HG03521 (cell line): ENCODE results near the gene MAST4.

ENCODE experiments used
- ATAC-seq: cut with Tn5 transposase; IDR thresholded peaks from one replicate; pipeline ENCODE4 v1.9.1; 2021; ENCODE audit warnings: mild to moderate bottlenecking, moderate library complexity; ENCODE audit not compliant: unreplicated experiment

Gene MAST4

DNA sequence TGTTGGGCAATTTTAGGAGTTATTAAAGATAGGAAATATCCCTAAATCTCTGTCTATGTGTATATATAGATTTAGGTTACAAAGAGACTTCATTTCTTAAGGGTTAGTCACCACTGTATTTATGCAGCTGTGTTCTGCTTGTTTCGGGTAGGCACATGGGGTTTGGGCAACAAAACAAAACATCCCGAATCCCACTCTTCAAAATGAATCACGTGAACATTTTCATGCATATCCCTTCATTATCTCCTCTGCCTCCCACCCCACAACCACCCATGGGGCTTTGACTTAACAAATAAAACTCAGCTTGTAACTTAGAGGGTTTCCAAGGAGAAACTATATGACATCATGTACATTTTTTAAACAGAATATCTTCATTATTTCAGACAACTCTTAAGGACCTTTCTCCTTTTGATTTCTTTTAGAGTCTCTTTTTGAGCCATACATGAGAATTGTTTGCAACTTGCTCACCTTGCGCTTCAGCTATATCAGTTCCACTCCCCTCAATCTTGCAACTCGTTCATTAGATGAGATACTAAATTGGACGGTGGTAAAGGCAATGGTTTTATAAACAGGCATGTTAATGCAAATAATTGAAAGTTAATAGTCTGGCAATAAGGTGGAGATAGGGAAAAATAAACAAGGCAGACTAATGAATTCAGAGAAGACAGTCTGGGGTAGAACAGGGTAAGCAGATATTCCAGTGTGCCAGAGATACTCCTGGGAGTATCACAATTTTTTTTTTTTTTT lies 463.7 kb downstream of the MAST4 start:
- ATAC-seq = no peak

DNA sequence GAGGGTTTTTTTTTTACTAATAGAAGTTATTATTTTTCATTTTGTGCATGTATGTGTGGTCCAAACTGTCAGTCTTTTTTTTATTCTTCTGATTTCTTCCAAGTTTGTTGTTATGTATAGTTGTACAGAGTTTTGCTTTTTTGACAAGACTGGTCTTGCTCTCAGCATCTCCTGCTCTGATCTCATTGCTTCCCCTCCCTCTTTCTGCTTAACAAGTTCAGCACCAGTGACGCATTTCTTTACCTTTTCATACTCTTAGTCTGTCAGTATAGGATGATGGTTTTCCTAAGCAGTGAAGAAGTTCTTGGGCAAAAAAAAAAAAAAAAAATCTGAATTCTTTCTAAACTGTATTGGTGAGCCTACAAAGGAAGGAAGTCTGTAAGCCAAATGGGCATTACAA lies 465.3 kb downstream of the MAST4 start:
- ATAC-seq = no peak

DNA sequence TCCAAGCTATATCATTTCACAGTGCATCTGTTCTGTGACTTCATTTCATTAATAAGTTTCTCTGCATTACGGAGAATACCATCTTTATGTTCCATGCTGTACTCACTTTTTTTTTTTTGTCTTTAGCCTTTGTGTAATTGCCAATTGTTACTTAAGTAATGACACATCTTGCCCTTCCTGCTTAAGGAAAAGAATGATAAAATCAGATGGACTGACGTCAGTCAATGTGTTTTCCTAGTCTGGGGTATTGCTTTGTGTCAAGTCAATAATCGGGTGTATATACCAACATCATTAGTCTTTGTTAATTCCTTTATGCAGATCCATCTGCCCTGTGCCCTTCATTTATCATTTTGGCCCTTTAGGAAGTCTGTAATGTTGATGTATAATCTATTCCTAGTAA lies 466.9 kb downstream of the MAST4 start:
- ATAC-seq = no peak

DNA sequence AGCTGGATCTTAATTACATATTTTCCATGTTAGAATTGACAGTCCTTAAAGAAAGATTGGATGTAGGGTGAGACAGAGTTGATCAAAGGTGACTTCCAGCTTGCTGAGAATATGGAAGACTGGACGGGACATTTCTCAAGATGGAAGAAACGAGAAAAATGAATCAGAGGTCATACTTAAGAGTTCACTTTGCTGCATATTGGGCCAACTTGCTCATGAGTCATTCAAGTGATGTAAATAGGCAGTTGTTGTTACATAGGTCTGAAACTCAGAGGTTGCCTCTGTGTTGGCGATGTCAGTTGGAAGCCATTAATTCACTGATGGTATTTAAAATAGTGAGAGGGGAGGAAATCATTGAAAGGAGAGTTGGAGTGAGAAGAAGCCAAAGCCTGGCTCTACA lies 467.6 kb downstream of the MAST4 start:
- ATAC-seq = no peak

DNA sequence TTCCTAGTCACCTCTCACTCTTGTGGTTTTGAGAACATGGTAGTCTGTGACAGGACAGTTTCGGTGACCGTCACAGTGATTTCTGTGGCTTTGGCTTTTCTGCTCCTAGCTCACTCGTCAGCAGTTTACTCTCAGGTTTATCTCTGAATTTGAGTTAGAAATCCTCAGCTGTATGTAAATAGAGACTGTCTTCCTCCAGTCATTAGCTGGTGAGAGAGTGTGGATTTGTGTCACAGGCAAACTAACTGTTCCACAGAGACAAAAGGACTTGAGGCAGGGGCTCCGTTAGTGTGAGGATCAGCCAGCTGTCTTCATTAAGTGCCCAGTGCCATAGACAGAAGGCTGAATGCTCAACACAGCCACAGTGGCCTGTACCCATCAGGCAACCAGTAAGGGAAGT lies 469.0 kb downstream of the MAST4 start:
- no peak for ATAC-seq

DNA sequence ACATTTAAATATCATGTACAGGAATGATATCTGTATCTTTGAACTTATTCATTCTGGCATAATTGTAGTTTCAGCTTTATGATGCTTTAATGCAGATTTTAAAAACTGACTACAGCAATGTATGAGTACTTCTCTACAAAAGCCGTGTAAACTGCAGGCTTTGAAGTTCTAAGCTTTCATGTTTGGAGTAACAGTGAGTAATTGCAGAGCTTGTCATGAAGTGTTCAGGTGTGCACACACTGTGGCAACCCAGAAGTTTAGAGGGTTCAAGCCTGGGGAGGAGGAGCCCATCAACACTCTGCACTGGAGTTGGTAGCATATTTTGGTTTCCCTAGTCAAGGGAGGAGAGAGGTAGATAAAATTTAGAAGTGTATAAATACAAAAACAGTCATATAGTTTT lies 469.5 kb downstream of the MAST4 start:
- ATAC-seq = no peak

DNA sequence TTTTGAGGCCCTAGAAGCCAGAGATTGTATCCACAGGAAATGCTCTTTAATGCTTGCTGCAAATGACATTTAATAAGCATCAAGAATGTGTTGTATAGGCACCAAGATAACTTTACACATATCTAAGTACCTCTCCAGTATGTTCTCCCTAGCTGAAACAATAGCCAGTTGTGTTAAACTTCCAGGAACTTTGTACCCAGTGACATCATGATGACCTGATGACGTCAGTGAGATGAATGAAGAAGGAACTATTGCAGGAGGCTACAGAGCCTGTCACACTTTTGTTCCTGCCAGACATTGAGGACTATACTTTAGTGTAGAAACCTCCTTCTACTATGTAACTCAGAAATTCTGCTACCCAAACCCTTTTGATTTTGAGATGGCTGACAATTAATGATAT lies 470.6 kb downstream of the MAST4 start:
- no peak for ATAC-seq

DNA sequence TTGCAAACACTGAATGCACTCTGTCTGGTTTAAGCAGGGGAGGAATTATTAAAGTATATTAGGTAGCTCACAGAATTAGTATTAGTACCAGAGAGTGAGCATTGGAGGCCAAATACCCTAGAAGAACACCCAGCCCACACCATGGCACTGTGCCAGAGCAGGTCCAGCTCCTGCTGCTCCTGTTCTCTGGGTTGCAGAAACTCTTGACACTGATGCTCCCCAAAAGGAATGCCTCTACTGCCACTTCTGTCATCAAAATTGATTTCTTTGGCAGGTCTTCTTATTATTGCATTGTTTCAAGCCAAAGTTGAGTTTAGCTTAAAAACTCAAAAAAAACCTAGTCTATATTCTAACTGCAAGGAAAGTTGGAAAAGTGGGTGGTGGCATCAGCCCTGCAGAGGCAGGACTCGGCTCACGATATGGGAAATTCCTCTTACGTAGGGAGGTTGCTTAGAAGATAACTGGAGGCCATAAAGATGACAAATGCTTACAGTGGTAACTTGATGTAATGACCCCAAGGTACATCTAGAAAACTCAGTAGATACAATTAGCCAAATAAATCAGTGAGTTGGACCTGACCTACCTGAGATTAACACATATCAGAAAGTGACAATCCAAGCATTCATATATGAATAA lies 477.0 kb downstream of the MAST4 start:
- ATAC-seq = no peak

DNA sequence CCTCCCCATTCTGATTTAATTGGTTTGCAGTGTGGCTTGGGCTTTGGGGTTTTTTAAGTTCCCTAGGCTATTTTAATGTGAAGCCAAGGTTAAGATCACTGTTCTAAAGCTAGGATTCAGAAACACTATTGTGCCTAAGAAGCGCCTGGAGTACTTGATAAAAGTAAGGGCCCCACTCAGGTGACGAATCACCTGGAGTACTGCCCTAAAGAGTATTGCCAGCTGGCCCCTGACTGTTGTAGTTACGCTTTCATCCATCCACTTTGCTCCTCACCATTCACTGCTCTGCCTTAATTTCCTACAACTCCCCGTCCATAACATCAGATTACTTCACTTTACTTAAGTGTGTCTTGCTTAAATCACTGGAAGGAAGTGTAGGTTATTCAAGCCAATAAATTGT lies 481.1 kb downstream of the MAST4 start:
- no peak for ATAC-seq

DNA sequence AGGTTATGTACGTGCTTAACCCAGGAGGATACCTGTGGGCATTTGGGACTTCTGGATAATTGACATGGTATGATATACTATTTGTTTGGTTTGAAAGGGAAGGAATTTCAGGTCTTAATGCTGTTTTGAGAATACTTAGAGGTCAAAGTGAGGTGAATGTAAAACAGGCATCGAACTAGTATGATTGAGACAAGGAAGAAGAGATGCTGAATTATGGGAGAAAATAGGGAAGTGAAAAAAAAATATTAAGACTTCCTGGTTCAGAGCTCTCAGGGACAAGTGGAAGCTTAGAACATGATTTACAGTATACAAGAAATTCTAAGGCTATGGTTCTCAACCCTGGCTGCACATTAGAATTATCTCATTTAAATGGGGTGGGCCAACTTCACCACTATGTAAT lies 485.1 kb downstream of the MAST4 start:
- ATAC-seq = no peak

DNA sequence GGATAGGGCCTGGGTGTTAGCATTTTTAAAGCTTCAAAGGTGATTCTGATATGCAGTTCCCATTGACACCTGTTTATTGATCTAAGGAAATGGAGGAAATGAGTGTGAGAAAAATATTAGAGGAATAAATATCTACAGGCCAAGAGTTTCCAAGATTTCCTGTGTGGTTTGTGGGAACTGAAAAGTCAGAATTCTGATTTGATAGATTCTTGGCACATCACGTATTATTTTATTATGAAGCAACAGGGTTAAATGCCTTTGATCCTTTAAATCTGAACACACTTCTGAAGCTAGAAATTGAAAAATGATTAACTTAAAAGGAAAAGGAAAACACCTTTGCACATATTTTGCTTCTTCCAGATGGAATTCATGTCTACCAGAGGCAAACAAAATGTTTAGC lies 486.7 kb downstream of the MAST4 start:
- ATAC-seq = no peak

DNA sequence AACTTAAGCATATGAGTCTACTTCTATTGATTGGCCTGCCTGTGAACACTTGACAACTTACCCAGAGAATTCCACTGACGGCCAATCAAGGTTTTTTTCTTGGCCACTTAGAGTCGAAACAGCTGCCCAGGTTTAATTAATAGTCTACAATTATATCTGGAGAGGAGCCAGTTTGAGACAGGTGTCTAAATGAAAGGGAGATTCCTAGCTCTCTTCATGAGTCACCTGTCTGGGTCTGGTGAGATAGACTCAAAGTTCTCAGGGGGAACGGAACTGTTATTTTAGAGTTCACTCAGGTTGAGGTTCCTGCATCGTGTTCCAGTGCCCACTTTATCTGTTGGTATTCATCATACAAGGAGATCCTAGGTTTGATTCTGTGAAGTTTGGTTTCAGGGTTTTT lies 489.4 kb downstream of the MAST4 start:
- no peak for ATAC-seq

DNA sequence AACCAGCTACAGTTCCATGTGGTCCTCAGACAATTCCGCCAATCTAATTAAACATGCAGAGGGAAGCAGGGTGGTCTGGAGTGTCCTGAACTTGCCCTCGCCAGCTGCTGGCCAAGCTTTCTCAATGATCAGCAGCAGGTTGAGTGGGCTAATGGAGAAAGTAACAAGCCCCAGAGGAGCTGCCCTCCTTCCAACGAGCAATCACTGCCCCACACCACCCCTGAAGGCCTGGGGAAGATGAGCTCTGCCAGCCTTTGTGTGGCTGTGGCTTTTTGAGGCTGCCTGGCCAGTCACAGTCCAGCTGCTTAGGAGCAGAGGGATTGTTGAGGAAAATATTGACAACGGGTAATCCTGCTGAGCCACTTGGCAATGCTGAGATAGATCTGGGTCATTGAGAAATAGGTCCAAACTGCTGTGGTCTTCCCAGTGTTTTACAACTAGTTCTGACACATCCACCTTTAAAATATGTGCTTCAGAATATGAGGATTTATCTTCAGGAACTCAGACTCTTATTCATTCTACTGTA lies 493.1 kb downstream of the MAST4 start:
- ATAC-seq = no peak

DNA sequence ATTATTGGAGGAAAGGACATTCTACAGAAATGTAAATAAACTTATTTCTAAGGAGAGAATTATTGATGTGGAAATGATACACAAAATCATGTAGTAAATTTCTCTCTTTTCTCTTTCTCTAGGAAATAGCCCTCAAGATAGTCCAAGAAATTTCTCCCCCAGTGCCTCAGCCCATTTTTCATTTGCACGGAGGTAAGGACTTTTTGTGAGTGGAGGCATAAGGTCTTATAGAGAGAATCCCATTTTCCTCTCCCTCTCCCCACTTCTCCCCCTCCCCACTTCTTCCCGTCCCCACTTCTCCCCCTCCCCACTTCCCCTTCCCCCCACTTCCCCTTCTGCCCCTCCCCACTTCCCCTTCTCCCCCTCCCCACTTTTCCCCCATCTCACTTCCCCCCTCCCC lies 493.8 kb downstream of the MAST4 start:
- no peak for ATAC-seq

DNA sequence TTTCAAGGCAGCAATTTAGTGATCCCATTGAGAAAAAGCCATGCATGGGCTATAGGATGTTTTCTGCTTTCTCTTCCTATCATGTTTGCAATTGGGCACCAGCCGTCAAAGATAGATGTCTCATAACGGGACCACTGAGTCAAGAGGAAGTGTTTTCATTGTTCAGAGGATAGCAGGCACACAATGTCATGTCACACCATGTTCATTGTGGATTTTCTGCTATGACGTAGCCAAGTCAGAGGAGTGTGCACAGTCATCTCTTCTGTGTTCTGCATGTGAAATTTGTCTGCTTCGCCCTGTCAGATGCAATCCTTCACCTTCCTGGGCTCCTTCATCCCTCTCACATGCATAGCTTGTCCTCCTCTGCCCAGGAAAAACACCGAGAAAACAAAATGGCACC lies 494.4 kb downstream of the MAST4 start:
- ATAC-seq = no peak

DNA sequence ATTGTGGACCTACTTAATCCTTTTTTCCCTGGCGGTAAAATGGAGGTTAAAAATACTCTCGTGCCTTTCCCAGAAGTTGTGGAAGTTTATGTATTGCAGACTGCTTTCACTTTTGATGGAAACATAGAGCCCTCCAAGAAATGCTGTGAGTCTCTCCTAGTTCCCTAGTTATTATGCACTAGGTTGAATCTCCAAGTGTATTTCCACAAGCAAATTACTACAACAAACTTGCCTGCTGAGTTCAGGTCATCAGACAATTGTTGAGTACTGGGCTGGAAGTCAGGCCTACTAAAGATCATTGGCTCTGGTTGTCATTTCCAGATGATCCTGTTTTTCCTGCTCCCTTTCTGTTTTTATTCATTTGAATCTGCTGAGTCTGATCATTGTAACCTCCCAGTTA lies 496.3 kb downstream of the MAST4 start:
- no peak for ATAC-seq

DNA sequence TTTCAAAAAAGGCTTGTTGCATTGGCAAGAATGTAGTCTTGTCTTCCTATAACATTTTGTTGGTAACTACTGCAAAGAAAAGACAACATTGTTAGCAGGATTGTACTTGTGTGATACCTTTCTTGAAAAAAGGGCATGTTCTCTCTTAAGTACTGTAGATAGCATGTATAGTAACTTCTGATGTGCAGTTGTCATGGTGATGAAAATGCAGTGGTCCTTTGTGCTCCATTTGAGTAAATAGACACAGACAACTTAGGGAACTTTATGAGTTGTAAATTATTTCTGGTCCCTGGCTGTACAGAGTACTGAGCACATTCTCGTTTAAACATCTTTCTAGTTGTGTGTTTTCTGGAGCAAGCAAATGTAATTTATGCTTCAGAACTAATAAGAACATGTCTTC lies 497.1 kb downstream of the MAST4 start:
- no peak for ATAC-seq

DNA sequence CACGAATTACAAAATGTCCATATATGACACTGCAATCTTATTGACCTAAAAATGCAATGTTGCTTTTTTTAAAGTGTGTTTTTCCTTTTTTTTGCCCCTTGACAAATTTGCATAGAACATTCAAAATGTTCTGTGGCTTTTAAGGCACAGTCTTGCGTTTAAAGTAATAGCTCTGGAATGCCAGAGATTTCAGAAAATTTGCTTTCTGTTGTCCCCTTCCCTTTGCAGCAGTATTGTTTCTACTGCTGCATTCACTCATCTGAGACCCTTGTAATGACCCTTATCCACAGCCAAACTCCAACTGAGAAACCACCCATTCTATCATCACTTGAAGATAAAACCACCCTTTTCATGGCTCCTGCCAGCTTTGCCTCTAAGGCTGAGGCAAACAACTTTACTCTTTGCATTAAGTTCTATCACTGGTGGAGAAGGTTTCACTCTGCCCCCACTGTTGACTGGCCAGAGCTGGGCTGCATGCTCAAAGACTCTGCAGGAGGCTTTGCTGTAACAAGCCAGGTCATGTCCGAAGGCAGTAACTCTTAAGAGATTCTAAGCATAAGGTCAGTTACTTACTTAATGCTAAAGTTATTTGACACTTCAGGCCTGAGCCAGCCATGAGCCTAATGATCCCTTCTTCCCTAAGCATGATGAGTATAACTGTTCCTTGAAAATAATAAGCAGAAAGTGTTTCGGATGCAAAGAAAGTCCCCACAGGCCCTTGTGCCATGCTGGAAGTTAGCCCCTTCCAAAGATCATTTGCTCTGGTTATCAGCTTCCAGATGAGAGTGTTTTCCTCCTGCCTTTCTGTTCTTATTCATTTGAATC lies 498.5 kb downstream of the MAST4 start:
- ATAC-seq = no peak

DNA sequence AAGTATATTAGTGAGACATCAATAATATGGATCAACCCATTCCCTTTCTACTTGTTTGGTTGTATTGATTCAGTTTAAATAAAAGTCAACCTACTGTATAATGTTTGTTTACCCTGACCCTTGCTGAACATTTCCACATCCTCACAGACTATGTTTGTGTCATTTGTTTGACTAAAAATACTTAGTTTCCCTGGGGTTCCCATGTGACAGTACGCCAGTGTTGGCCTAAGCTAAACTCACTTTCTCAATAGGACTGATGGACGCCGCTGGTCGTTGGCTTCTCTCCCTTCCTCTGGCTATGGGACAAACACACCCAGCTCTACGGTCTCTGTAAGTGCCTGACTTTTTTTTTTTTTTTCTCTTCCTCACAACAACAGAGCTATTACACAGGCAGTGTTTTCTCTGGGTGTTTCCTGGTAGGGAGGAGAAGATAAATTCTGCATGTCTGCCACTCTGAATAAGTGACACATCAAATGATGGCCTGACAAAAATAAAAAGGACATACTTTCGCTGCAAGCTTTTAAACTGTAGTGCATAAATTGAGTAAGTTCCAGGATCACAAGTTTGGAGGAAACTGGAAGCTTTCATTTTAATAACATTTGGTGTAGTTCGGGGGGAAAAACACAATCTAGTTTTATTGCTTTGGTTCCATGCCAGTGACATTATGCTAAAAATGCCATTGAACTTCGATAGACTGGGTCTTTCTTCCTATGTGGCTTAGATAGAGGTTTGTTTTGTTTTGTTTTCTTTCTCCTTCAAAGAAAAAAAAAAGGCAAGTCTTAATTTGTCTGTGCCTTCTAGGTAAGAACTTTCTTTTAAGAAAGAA lies 499.4 kb downstream of the MAST4 start:
- ATAC-seq = no peak

DNA sequence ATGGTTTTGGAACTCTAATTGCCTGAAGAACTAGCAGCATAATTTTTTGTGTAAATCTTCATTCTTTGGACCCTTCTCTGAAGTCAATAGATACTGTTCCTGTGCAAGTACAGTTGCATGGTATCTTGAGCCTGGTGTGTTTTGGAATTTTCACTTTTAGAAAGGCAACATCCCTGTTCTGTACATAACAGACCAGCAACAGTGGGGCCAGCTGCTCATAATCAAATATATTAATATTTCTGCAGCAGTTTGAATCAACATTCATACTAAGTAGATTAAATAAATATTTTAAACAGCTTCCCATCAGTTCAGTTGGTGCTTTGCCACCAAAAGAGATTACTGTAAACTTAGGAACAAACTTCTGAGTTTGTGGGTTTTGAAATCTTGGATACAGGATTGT lies 502.5 kb downstream of the MAST4 start:
- ATAC-seq = no peak

DNA sequence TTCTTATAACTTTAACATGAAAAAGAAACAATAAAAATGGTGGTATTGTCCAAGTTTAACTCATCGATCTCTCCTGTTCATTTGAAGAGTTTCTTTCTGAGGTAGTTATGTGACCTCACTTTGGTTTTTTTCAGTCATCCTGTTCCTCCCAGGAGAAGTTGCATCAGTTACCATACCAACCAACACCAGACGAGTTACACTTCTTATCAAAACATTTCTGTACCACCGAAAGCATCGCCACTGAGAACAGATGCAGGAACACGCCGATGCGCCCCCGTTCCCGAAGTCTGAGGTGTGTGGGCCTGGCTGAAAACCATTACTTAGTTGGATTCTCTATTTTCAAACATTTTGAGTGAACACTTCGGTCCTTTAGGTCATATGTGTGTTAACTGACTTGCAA lies 504.1 kb downstream of the MAST4 start:
- no peak for ATAC-seq
